ENCODE measurements around the gene CHID1.

DNA sequence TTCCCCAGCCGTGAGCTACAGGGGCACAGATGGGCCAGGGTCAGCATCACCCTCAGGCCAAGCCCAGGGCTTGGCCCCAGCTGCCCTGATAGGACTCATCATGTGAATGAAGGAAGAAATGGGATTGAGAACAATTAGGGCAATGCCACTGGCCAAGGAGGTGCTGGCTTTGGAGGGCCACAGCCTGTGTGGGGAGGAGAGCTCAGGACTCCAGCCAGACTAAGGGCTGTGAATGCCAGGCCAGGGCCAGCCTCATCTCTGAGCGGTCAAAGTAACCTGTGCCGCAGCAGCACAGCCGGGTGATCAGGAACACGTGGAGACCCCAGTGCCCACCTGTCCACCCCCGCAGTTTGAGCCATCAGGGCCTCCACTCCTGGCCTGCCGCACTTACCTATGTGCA is 10.1 kb downstream of the CHID1 start:
- TF ChIP-seq, protein P1, sequence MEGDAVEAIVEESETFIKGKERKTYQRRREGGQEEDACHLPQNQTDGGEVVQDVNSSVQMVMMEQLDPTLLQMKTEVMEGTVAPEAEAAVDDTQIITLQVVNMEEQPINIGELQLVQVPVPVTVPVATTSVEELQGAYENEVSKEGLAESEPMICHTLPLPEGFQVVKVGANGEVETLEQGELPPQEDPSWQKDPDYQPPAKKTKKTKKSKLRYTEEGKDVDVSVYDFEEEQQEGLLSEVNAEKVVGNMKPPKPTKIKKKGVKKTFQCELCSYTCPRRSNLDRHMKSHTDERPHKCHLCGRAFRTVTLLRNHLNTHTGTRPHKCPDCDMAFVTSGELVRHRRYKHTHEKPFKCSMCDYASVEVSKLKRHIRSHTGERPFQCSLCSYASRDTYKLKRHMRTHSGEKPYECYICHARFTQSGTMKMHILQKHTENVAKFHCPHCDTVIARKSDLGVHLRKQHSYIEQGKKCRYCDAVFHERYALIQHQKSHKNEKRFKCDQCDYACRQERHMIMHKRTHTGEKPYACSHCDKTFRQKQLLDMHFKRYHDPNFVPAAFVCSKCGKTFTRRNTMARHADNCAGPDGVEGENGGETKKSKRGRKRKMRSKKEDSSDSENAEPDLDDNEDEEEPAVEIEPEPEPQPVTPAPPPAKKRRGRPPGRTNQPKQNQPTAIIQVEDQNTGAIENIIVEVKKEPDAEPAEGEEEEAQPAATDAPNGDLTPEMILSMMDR (IDR thresholded peaks at IDR 0.05) = no peak
- no peak for TF ChIP-seq POLR2A (IDR thresholded peaks at IDR 0.05)
